Uterus (tissue), 4 donors: Measurements from ENCODE around the gene PKD1L1. TPM values are rescaled to one million over a fixed set of nuclear protein-coding genes. Genes with fewer than 3 reads are reported as not detected.

Experiments
- DNase-seq, 2 donors: peaks; one replicate each; pipeline ENCODE4 v3.0.0-alpha.2; 2019 to 2020
- H3K27ac ChIP-seq, 2 donors: fragments of 200-600 bp; sonication (generic); 1 replicate in 1 of 2; 2 replicates in 1 of 2; pipeline ENCODE4 v1.5.1; 2016 to 2018
- H3K27me3 ChIP-seq, 2 donors: fragments of 200-600 bp; sonication (generic); one replicate each; pipeline ENCODE4 v1.5.1; 2018 to 2019; ENCODE audit warnings: control low read depth in 1 of 2
- H3K36me3 ChIP-seq, 2 donors: fragments of 200-600 bp; sonication (generic); one replicate each; pipeline ENCODE4 v1.5.1; 2019; ENCODE audit warnings: control low read depth in 1 of 2
- H3K4me1 ChIP-seq, 2 donors: fragments of 200-600 bp; sonication (generic); one replicate each; pipeline ENCODE4 v1.5.1; 2018 to 2019; ENCODE audit warnings: control low read depth in 1 of 2
- H3K4me3 ChIP-seq, 2 donors: fragments of 200-600 bp; sonication (generic); 1 replicate in 1 of 2; 2 replicates in 1 of 2; pipeline ENCODE4 v1.5.1; 2018 to 2019; ENCODE audit warnings: mild to moderate bottlenecking in 1 of 2
- H3K9me3 ChIP-seq, 2 donors: fragments of 200-600 bp; sonication (generic); one replicate each; pipeline ENCODE4 v1.5.1; 2019; ENCODE audit warnings: control low read depth in 1 of 2
- POLR2A ChIP-seq, 2 donors: fragments of 450-650 bp; IDR thresholded peaks; one replicate each; pipeline ENCODE4 v1.6.1; 2016; ENCODE audit warnings: antibody characterized with exemption in 2 of 2, mild to moderate bottlenecking in 1 of 2, moderate library complexity in 1 of 2
- intact Hi-C: fragments of 100-400 bp; cut with DNase I; formaldehyde crosslinking; loops from one replicate; pipeline ENCODE4 v1.15.1; 2023; ENCODE audit warnings: low total_unique reads
- total RNA-seq, 4 donors: library from RNA; depleted of rRNA in 3 of 4; stranded (reverse); fragments of >200 nt in 3 of 4; gene quantifications; one replicate each; pipeline versions ENCODE4 v1.1.0 to v1.2.4, GENCODE V29; 2014 to 2023
- TF ChIP-seq, protein P1 (sequence below), 4 experiments: fragments of 200-600 bp in 2 of 4; fragments of 450-650 bp in 2 of 4; sonication (generic) in 2 of 4; IDR thresholded peaks; one replicate each; pipeline ENCODE4 v1.5.1; 2016 to 2019; ENCODE audit warnings: antibody characterized with exemption in 4 of 4, mild to moderate bottlenecking in 2 of 4, moderate library complexity in 1 of 4
- donor health status: DM: yes; HTN: yes; CAD: no.

Gene PKD1L1
- total RNA-seq, 4 donors from 2014 or later, result under 0.01 to 3.8 (median 0.74) TPM

DNA sequence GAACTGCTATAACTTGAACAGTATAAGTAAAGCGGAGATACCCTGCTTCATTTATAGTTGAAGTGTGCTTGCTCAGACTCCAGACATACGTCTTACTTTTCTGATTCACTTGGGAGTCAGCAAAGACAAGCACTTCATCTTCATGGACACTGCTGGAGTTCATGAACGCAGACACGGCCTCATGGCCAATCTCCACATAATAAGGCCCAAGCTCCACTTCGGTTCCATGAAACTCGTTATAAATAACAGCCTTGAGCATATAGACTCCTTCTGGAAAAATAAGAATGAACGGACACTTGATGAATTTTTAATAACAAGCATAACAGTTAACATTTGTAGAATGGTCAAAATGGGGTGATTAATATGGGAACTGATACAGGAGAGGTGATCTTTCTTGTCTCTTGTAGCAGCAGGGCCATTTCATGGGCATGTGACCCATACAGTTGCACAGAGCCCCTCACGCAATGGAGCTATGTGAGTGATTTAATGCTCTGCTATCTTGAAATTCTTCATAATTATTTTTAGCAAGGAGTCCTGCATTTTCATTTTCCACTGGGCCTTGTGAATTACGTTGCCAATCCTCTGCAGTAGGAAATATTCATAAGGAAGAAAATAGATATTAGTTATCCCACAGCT lies 40.2 kb downstream of the PKD1L1 start:
- no peak for DNase-seq
- Histone ChIP-seq H3K9me3 (no peaks in the 10 kb centered on the region), H3K27me3 (no peaks in the 10 kb centered on the region), H3K4me1 (no peaks in the 10 kb centered on the region), H3K36me3 (no peaks in the 10 kb centered on the region), H3K4me3 (no peak overlapping the region), H3K27ac (no peak overlapping the region)
- TF ChIP-seq, protein P1, sequence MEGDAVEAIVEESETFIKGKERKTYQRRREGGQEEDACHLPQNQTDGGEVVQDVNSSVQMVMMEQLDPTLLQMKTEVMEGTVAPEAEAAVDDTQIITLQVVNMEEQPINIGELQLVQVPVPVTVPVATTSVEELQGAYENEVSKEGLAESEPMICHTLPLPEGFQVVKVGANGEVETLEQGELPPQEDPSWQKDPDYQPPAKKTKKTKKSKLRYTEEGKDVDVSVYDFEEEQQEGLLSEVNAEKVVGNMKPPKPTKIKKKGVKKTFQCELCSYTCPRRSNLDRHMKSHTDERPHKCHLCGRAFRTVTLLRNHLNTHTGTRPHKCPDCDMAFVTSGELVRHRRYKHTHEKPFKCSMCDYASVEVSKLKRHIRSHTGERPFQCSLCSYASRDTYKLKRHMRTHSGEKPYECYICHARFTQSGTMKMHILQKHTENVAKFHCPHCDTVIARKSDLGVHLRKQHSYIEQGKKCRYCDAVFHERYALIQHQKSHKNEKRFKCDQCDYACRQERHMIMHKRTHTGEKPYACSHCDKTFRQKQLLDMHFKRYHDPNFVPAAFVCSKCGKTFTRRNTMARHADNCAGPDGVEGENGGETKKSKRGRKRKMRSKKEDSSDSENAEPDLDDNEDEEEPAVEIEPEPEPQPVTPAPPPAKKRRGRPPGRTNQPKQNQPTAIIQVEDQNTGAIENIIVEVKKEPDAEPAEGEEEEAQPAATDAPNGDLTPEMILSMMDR (IDR thresholded peaks at IDR 0.05), result no peak
- no peak for TF ChIP-seq POLR2A (IDR thresholded peaks at IDR 0.05)
- intact Hi-C loops, result no loop called here

DNA sequence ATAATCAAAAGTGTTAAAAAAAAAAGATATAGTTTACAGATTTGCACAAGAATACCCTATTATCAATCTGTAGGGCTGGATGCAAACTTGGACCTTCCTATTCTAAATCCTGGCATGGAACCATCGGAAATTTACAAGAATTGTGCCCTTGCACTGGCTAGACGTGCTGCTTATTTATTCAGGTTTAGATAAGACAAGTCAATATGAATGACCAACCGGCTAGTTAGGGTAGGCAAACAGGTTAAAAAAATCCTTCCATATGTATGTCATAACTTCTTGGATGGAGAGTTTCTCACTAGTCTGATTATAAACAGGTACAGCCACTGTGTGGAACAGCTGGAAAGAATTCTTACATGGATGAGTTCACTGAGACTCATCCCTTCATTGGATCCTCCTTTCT lies 41.4 kb downstream of the PKD1L1 start:
- no peaks in the 10 kb centered on the region for H3K27me3 ChIP-seq
- DNase-seq, result no peak
- intact Hi-C loops, result no loop called here
- H3K27ac ChIP-seq, result no peak overlapping the region
- H3K36me3 ChIP-seq, result no peaks in the 10 kb centered on the region
- H3K4me1 ChIP-seq, result no peaks in the 10 kb centered on the region
- no peak overlapping the region for H3K4me3 ChIP-seq
- no peaks in the 10 kb centered on the region for H3K9me3 ChIP-seq
- TF ChIP-seq, protein P1 (IDR thresholded peaks at IDR 0.05), result no peak
- TF ChIP-seq POLR2A (IDR thresholded peaks at IDR 0.05), result no peak

- no peak for DNase-seq
- Histone ChIP-seq H3K36me3 (no peaks in the 10 kb centered on the region), H3K4me1 (no peaks in the 10 kb centered on the region), H3K27me3 (no peaks in the 10 kb centered on the region), H3K4me3 (no peak overlapping the region), H3K9me3 (no peaks in the 10 kb centered on the region), H3K27ac (no peak overlapping the region)
- intact Hi-C loops, result no loop called here
- TF ChIP-seq, protein P1 (IDR thresholded peaks at IDR 0.05), result no peak
- no peak for TF ChIP-seq POLR2A (IDR thresholded peaks at IDR 0.05)
Measured at GRCh38 chr7:47905076-47905920, 43.0 kb downstream of the PKD1L1 start.

DNA sequence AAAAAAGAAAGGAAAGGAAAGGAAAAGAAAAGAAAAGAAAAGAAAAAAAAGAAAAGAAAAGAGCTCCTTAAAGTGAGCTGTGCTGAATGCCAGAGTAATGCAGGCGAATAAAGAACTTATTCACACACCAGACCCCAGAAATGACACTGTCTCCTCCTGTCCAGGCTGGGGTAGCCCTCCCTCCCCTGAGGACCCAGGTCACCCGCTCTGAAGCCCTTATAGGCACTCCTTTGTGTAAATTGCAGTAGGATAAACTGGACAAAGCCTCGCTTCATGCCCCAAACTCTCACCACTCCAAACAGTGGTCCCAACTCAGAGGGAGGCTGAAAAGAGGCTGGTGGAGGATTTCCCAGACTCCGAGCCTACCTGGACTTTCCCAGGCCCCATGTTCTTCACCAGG lies 46.3 kb downstream of the PKD1L1 start:
- H3K36me3 ChIP-seq, result no peaks in the 10 kb centered on the region
- H3K27me3 ChIP-seq, result no peaks in the 10 kb centered on the region
- H3K27ac ChIP-seq, result no peak overlapping the region
- intact Hi-C loops, result no loop called here
- H3K4me1 ChIP-seq, result no peaks in the 10 kb centered on the region
- DNase-seq, result no peak
- H3K9me3 ChIP-seq, result no peaks in the 10 kb centered on the region
- H3K4me3 ChIP-seq, result no peak overlapping the region
- TF ChIP-seq, protein P1 (IDR thresholded peaks at IDR 0.05), result no peak
- no peak for TF ChIP-seq POLR2A (IDR thresholded peaks at IDR 0.05)

DNA sequence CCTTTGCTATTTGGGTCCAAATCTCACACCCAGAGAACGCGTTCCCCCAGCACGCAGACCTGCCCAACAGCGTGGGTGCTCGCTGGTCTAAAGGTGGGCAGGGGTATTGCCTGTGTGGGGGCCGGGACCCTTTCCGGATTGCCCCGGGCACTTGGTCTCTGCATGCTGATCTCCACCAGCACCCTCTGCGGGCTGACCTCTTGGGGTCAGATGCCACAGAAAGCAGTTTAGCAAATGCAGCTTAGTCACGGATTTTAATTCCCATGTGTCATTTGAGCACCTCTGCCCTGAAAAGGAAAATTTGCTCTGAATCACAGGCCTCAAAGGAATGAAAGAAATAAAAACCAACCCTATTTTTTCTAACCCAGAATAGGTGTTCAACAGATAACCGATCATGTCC lies 46.7 kb downstream of the PKD1L1 start:
- H3K36me3 ChIP-seq, result no peaks in the 10 kb centered on the region
- TF ChIP-seq, protein P1 (IDR thresholded peaks at IDR 0.05), result no peak
- TF ChIP-seq POLR2A (IDR thresholded peaks at IDR 0.05), result no peak
- H3K4me1 ChIP-seq, result no peaks in the 10 kb centered on the region
- H3K27ac ChIP-seq, result no peak overlapping the region
- no peak overlapping the region for H3K4me3 ChIP-seq
- no peak for DNase-seq
- intact Hi-C loops, result no loop called here
- H3K27me3 ChIP-seq, result no peaks in the 10 kb centered on the region
- no peaks in the 10 kb centered on the region for H3K9me3 ChIP-seq
